Psoas muscle (tissue), 8 donors: ENCODE measurements around the gene AKAP9. TPM values are rescaled to one million over a fixed set of nuclear protein-coding genes. Genes with fewer than 3 reads are reported as not detected.

Experiments
- ATAC-seq, 4 donors: fragments of 200-7000 bp; cut with Tn5 transposase; one replicate each; pipeline ENCODE4 v1.9.1; 2020; ENCODE audit warnings: moderate library complexity in 3 of 4, mild to moderate bottlenecking in 2 of 4
- DNase-seq, 2 donors: peaks; one replicate each; pipeline ENCODE4 v3.0.0-alpha.2; 2020
- H3K27ac ChIP-seq: fragments of 200-600 bp; one replicate; pipeline ENCODE4 v1.8.0; 2022
- H3K27me3 ChIP-seq, 3 donors: fragments of 200-600 bp in 1 of 3; one replicate each; pipeline versions ENCODE4 v1.6.1 to v1.8.0; 2013 to 2022; ENCODE audit warnings: low read length in 2 of 3, mild to moderate bottlenecking in 2 of 3, moderate library complexity in 1 of 3; ENCODE audit not compliant: insufficient read depth in 3 of 3
- H3K36me3 ChIP-seq, 2 donors: fragments of 200-600 bp in 1 of 2; one replicate each; pipeline versions ENCODE4 v1.6.1 to v1.8.0; 2013 to 2022; ENCODE audit warnings: low read depth in 1 of 2, mild to moderate bottlenecking in 1 of 2, moderate library complexity in 1 of 2; ENCODE audit not compliant: insufficient read depth in 1 of 2
- H3K4me1 ChIP-seq: fragments of 200-600 bp; one replicate; pipeline ENCODE4 v1.8.0; 2022
- H3K4me3 ChIP-seq: fragments of 200-600 bp; one replicate; pipeline ENCODE4 v1.8.0; 2022; ENCODE audit warnings: mild to moderate bottlenecking
- H3K9me3 ChIP-seq: fragments of 200-600 bp; one replicate; pipeline ENCODE4 v1.8.0; 2022
- WGBS, 3 donors: extraction: QIAGEN DNeasy Blood & Tissue Kit; methylation state at CpG; one replicate each; pipeline versions ENCODE4 v1.1.6 to v1.1.7; 2013; 5-methylcytosine and 5-hydroxymethylcytosine counted together
- intact Hi-C, 2 donors: fragments of 100-400 bp; cut with DNase I; formaldehyde crosslinking; loops; one replicate each; pipeline versions ENCODE4 v1.11.0 to v1.14.2; 2022
- polyA plus RNA-seq, 3 donors: library from polyadenylated mRNA; stranded (reverse); fragments of 200-250 nt; gene quantifications; one replicate each; pipeline ENCODE4 v1.2.3, GENCODE V29; 2013
- total RNA-seq, 4 donors: library from RNA; stranded (reverse); fragmentation: NEBNext Ultra II Directional in 2 of 4; extraction: Animal tissue kit (Norgen Biotek cat#: 25700) in 2 of 4; gene quantifications; one replicate each; pipeline versions ENCODE4 v1.2.1 to v1.2.4, GENCODE V29; 2021 to 2023
- TF ChIP-seq, protein P1 (sequence below): fragments of 200-600 bp; IDR thresholded peaks from one replicate; pipeline ENCODE4 v1.8.0; 2022; ENCODE audit warnings: antibody characterized with exemption
- donor health status: healthy with polysubstance abuse.
- donor health status: DM: no; HTN: no; CAD: no; lungs with moderate emphysema.
- donor health status: Bipolar disorder and iron deficiency.
- donor health status: healthy.
- donor health status: DM: yes; HTN: yes; CAD: no.
- donor health status: DM: no; HTN: no; CAD: no.
- donor health status: DM: no; HTN: no; CAD: no.
- donor health status: DM: yes; HTN: yes; CAD: no.

AKAP9 gene
- total and polyA plus RNA-seq, 7 donors, result 6.0 to 44.4 (median 24.6) TPM

DNA sequence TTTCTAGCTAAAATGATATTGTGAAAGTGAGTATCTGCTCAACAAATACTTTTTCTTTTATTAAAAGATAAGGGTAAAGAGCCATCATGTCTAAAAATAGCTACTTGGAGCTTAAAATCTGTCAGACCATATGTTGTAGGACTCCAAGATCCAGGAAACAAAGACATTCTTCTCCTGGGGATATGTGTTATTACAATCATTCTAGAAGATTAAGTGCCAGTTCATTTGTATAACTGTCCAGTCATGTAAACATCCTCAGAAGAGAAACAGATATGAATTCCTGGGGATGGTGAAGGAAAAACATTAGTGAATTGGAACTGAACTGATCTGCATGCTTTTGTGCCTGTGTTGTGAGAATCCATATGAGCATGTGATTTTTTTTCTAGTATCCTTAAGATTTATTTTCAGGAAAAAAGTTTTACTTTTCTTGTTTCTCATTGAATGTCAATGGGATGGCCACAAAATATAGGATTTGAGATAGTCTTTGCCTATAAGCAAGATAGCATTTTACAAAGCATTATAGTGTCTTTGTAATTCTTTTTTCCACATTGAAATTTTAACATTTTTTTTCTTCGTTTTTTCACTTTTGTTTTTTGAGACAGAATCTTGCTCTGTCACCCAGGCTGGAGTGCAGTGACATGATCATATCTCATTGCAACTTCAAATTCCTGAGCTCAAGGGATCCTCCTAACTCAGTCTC is 45.7 kb upstream of the AKAP9 start:
- Histone ChIP-seq H3K27me3 (no peaks in the 10 kb centered on the region), H3K9me3 (no peaks in the 10 kb centered on the region), H3K36me3 (no peaks in the 10 kb centered on the region), H3K4me1 (no peaks in the 10 kb centered on the region), H3K27ac (no peak overlapping the region), H3K4me3 (no peak overlapping the region)
- intact Hi-C loops, result no loop called here
- 72 to 86% (median 80%) methylated on average over 1 of the region's 1 CpG for WGBS, 3 donors
- TF ChIP-seq, protein P1, sequence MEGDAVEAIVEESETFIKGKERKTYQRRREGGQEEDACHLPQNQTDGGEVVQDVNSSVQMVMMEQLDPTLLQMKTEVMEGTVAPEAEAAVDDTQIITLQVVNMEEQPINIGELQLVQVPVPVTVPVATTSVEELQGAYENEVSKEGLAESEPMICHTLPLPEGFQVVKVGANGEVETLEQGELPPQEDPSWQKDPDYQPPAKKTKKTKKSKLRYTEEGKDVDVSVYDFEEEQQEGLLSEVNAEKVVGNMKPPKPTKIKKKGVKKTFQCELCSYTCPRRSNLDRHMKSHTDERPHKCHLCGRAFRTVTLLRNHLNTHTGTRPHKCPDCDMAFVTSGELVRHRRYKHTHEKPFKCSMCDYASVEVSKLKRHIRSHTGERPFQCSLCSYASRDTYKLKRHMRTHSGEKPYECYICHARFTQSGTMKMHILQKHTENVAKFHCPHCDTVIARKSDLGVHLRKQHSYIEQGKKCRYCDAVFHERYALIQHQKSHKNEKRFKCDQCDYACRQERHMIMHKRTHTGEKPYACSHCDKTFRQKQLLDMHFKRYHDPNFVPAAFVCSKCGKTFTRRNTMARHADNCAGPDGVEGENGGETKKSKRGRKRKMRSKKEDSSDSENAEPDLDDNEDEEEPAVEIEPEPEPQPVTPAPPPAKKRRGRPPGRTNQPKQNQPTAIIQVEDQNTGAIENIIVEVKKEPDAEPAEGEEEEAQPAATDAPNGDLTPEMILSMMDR, result no peak
- DNase-seq (no peak), ATAC-seq (no peak)

DNA sequence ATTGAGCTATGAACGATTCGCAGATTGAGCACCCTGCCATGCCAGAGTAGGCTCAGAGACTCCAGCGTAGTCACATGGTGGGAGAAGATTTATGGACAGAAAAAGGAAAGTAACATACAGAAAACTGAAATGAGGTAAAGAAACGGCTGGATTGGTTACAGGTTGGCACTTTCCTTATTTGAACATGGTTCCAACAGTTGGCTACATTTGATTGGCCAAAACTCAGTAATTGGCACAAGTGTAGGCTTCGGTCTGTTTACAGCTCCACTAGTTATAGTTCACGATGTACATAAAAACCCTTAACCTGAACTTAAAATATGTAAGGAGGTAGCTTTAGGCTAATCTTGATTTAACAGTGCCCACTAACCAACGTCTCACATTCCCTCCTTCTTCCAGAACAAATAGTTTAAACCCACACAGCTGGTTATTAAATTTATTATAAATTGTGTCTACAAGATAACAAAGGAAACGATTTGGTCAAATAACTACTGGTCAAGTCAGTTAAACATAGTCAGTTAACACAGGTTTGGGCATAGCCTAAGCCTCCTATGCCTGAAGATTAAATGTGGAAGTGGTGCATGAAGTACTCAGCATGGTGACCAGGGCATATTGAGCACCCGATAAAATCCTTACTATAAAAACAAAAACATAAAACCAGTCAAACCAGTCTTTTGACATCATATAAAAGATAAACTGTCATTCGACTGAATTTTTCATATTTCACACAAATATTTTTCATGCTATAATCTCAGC is 42.2 kb upstream of the AKAP9 start:
- 69 to 80% (median 71%) methylated on average over 10 of the region's 10 CpGs for WGBS, 3 donors
- H3K4me1 ChIP-seq, result no peaks in the 10 kb centered on the region
- no peak for ATAC-seq
- H3K27me3 ChIP-seq, result no peaks in the 10 kb centered on the region
- H3K36me3 ChIP-seq, result no peaks in the 10 kb centered on the region
- no peak overlapping the region for H3K4me3 ChIP-seq
- TF ChIP-seq, protein P1, result no peak
- H3K9me3 ChIP-seq, result no peaks in the 10 kb centered on the region
- DNase-seq, result no peak
- no peak overlapping the region for H3K27ac ChIP-seq
- intact Hi-C loops, result no loop called here

DNA sequence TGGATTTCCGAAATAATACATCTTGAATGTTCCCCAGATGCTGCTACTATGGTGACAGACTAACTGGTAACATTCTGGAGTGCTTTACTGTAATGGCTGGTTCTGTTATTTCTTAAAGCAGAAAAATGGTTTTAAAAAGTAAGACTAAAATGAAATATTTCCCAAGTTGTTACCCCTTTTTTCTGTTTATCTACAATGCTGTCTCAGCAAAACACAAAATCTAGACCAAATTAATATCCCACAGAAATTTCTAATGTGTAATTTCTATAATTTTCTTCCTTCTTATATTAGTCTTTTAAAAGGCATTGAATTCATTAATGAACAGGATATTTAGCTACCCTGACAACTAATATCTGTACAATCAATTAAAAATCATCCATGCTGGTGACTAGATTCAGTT is 41.1 kb upstream of the AKAP9 start:
- Histone ChIP-seq H3K4me3 (no peak overlapping the region), H3K4me1 (no peaks in the 10 kb centered on the region), H3K9me3 (no peaks in the 10 kb centered on the region), H3K36me3 (no peaks in the 10 kb centered on the region), H3K27me3 (no peaks in the 10 kb centered on the region), H3K27ac (no peak overlapping the region)
- DNase-seq, result no peak
- intact Hi-C loops, result no loop called here
- WGBS, 3 donors, result 85 to 93% (median 86%) methylated on average over 1 of the region's 1 CpG
- TF ChIP-seq, protein P1, result no peak
- ATAC-seq, result no peak

DNA sequence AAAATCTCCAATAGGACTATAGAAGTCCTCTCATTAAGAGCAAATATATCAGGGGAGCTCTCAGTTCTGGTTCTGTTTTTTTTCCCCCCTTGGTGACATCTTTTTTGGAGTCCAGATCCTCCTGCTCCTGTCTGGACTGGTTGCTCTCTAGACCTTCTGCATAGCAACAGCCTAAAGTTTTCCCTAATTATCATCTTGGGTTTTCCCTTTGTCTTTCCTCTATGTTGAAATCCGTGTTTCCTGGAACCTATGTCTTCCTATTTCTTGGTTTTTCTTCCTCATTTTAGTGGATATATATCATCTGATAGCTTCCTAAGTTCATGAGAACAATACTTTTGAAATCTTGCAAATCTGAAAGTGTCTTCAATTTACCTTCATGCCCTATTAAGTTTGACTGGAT is 30.5 kb upstream of the AKAP9 start:
- no peaks in the 10 kb centered on the region for H3K9me3 ChIP-seq
- no peaks in the 10 kb centered on the region for H3K36me3 ChIP-seq
- no peak overlapping the region for H3K27ac ChIP-seq
- ATAC-seq (no peak), DNase-seq (no peak)
- no peaks in the 10 kb centered on the region for H3K27me3 ChIP-seq
- intact Hi-C loops, result no loop called here
- H3K4me1 ChIP-seq, result no peaks in the 10 kb centered on the region
- no peak overlapping the region for H3K4me3 ChIP-seq
- TF ChIP-seq, protein P1, result no peak
- WGBS, 3 donors, result 53 to 61% (median 61%) methylated on average over 1 of the region's 1 CpG
